ENCODE data around the gene AGAP1. TPM values are rescaled to one million over a fixed set of nuclear protein-coding genes. Genes with fewer than 3 reads are reported as not detected.

Gene AGAP1
- total RNA-seq, 2 experiments from 2014 or later, result not detected

GRCh38 chr2:235690082-235690808 lies 196.4 kb downstream of the AGAP1 start:
- DNase-seq (ENCODE audit: low spot score), result no peak
- Histone ChIP-seq H3K4me3 (ENCODE audit: low read depth, low read length, poor library complexity, severe bottlenecking) (no peak overlapping the region), H3K4me2 (ENCODE audit: low read length) (no peak overlapping the region), H2AFZ (ENCODE audit: low read length) (no peak overlapping the region), H3K4me1 (ENCODE audit: insufficient read depth, low read length, poor library complexity, severe bottlenecking) (no peaks in the 10 kb centered on the region), H3K27ac (ENCODE audit: low read depth, low read length, poor library complexity, severe bottlenecking) (no peak overlapping the region), H3K9me2 (ENCODE audit: insufficient read depth, low read length) (no peaks in the 10 kb centered on the region), H3K79me2 (ENCODE audit: insufficient read depth, low read depth, low read length) (no peaks in the 10 kb centered on the region), H4K20me1 (ENCODE audit: insufficient read depth, low read length) (no peaks in the 10 kb centered on the region), H3K9me3 (ENCODE audit: low read length) (no peaks in the 10 kb centered on the region), H3K36me3 (ENCODE audit: insufficient read depth, low read length) (no peaks in the 10 kb centered on the region)
- CTCF ChIA-PET (ENCODE audit: unreplicated experiment), result interaction anchor here (0.5 kb wide), 1 partner anchor 585 kb away, joined by 3 read pairs; no protein-coding TSS in a partner anchor
- BruUV-seq (replicated peaks), result no TSS peak
- TF ChIP-seq, protein P1, sequence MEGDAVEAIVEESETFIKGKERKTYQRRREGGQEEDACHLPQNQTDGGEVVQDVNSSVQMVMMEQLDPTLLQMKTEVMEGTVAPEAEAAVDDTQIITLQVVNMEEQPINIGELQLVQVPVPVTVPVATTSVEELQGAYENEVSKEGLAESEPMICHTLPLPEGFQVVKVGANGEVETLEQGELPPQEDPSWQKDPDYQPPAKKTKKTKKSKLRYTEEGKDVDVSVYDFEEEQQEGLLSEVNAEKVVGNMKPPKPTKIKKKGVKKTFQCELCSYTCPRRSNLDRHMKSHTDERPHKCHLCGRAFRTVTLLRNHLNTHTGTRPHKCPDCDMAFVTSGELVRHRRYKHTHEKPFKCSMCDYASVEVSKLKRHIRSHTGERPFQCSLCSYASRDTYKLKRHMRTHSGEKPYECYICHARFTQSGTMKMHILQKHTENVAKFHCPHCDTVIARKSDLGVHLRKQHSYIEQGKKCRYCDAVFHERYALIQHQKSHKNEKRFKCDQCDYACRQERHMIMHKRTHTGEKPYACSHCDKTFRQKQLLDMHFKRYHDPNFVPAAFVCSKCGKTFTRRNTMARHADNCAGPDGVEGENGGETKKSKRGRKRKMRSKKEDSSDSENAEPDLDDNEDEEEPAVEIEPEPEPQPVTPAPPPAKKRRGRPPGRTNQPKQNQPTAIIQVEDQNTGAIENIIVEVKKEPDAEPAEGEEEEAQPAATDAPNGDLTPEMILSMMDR (conservative IDR thresholded peaks at IDR 0.05; ENCODE audit: low read length), result no peak
- TF ChIP-seq EZH2phosphoT487 (IDR thresholded peaks at IDR 0.05; ENCODE audit: borderline replicate concordance, low read depth, low read length), result no peak
- POLR2A ChIA-PET, result no interaction called here
- intact Hi-C loops (cut with micrococcal nuclease; ENCODE audit: unreplicated experiment), result no loop called here

DNA sequence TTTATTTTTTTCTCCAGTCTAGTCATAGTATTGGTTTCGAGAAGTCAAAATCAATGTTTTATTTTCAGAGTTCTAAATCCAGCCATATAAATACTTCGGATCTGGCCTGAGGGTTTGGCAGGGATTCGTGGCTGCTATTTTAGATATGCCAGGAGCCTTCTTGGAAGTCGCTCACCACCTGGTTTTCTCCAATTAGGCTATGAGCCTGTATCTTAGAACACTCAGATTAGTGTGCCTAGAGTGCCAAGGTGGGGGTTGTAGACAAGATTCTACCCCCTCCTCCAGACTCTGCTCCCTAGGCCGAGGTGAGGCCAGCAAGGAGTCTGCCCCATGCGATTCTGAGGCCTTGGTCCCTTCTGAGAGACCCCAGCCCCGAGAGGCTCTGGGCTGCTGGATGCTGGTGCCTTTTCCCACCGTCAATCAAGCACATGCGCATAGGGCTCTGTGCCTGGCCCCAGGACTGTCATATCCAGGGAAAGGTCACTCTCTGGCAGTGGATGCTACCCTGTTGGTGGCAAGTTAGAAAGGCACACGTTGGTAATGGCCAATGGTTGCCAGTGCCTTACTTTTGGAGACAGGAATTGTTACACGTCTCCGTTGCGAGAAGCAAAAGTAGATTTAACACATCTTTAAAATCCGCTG lies 197.1 kb downstream of the AGAP1 start:
- no peak overlapping the region for H3K4me2 ChIP-seq (ENCODE audit: low read length)
- no TSS peak for BruUV-seq (replicated peaks)
- no peaks in the 10 kb centered on the region for H3K36me3 ChIP-seq (ENCODE audit: insufficient read depth, low read length)
- no peaks in the 10 kb centered on the region for H3K79me2 ChIP-seq (ENCODE audit: insufficient read depth, low read depth, low read length)
- H3K9me3 ChIP-seq (ENCODE audit: low read length), result no peaks in the 10 kb centered on the region
- ChIA-PET POLR2A (interaction anchor here (0.7 kb wide), 1 partner anchor 1013 kb away, joined by 3 read pairs; no protein-coding TSS in a partner anchor), CTCF (ENCODE audit: unreplicated experiment) (no interaction called here)
- TF ChIP-seq EZH2phosphoT487 (IDR thresholded peaks at IDR 0.05; ENCODE audit: borderline replicate concordance, low read depth, low read length), result no peak
- TF ChIP-seq, protein P1 (conservative IDR thresholded peaks at IDR 0.05; ENCODE audit: low read length), result no peak
- H4K20me1 ChIP-seq (ENCODE audit: insufficient read depth, low read length), result no peaks in the 10 kb centered on the region
- intact Hi-C loops (cut with micrococcal nuclease; ENCODE audit: unreplicated experiment), result no loop called here
- H3K4me1 ChIP-seq (ENCODE audit: insufficient read depth, low read length, poor library complexity, severe bottlenecking), result no peaks in the 10 kb centered on the region
- no peak overlapping the region for H2AFZ ChIP-seq (ENCODE audit: low read length)
- no peak for DNase-seq (ENCODE audit: low spot score)
- no peak overlapping the region for H3K27ac ChIP-seq (ENCODE audit: low read depth, low read length, poor library complexity, severe bottlenecking)
- H3K9me2 ChIP-seq (ENCODE audit: insufficient read depth, low read length), result no peaks in the 10 kb centered on the region
- H3K4me3 ChIP-seq (ENCODE audit: low read depth, low read length, poor library complexity, severe bottlenecking), result no peak overlapping the region

DNA sequence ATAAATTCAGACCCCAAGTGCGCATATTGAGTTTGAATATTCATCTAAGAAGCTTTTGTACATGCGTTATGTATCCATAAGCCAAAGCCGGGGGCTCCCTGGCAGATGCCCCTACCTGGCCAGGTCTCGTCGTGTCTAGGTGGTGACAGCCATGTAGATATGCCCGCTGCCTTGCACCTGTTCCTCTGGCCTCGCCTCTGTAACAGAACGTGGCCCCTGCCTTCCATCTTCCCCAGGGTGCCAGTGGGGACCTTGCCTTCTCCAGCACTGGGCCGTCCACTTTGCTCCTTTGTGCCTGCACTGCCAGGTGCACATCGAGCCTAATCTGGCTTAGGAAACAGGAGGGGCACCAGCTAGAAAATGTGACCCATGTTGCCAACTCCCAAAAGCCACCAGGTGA lies 198.2 kb downstream of the AGAP1 start:
- ChIA-PET CTCF (ENCODE audit: unreplicated experiment) (no interaction called here), POLR2A (no interaction called here)
- Histone ChIP-seq H3K4me3 (ENCODE audit: low read depth, low read length, poor library complexity, severe bottlenecking) (no peak overlapping the region), H3K4me2 (ENCODE audit: low read length) (no peak overlapping the region), H2AFZ (ENCODE audit: low read length) (no peak overlapping the region), H3K4me1 (ENCODE audit: insufficient read depth, low read length, poor library complexity, severe bottlenecking) (no peaks in the 10 kb centered on the region), H3K27ac (ENCODE audit: low read depth, low read length, poor library complexity, severe bottlenecking) (no peak overlapping the region), H3K36me3 (ENCODE audit: insufficient read depth, low read length) (no peaks in the 10 kb centered on the region), H3K79me2 (ENCODE audit: insufficient read depth, low read depth, low read length) (no peaks in the 10 kb centered on the region), H4K20me1 (ENCODE audit: insufficient read depth, low read length) (no peaks in the 10 kb centered on the region), H3K9me3 (ENCODE audit: low read length) (no peaks in the 10 kb centered on the region), H3K9me2 (ENCODE audit: insufficient read depth, low read length) (no peaks in the 10 kb centered on the region)
- no TSS peak for BruUV-seq (replicated peaks)
- intact Hi-C loops (cut with micrococcal nuclease; ENCODE audit: unreplicated experiment), result no loop called here
- TF ChIP-seq, protein P1 (conservative IDR thresholded peaks at IDR 0.05; ENCODE audit: low read length), result no peak
- no peak for TF ChIP-seq EZH2phosphoT487 (IDR thresholded peaks at IDR 0.05; ENCODE audit: borderline replicate concordance, low read depth, low read length)
- DNase-seq (ENCODE audit: low spot score), result no peak

All from OCI-LY7 (cell line).